Esophagus muscularis mucosa (tissue), 4 donors: ENCODE data around the gene DEPDC4. TPM values are rescaled to one million over a fixed set of nuclear protein-coding genes. Genes with fewer than 3 reads are reported as not detected.
A peak's percentile ranks its signal among the peaks of the same experiment; 100 is the strongest.
"Not testable (repeated sequence)": the region's sequence is repeated elsewhere in the genome, so short reads cannot be mapped to it uniquely, and the experiment has no call there.

Source experiments
- DNase-seq: peaks from one replicate; pipeline ENCODE4 v3.0.0-alpha.2; 2017; ENCODE audit errors: extremely low spot score
- H3K27ac ChIP-seq, 4 donors: fragments of 200-600 bp; sonication (generic); replicated peaks in 1 of 4; 1 replicate in 3 of 4; 2 replicates in 1 of 4; pipeline ENCODE4 v1.5.1; 2016 to 2019; ENCODE audit warnings: mild to moderate bottlenecking in 1 of 4
- H3K27me3 ChIP-seq, 4 donors: fragments of 200-600 bp; sonication (generic); one replicate each; pipeline versions ENCODE4 v1.5.1 to v1.6.0; 2016 to 2019
- H3K36me3 ChIP-seq, 4 donors: fragments of 200-600 bp; sonication (generic); one replicate each; pipeline ENCODE4 v1.5.1; 2016 to 2019
- H3K4me1 ChIP-seq, 4 donors: fragments of 200-600 bp; sonication (generic); one replicate each; pipeline ENCODE4 v1.5.1; 2016 to 2019
- H3K4me3 ChIP-seq, 4 donors: fragments of 200-600 bp; sonication (generic); 1 replicate in 2 of 4; 2 replicates in 2 of 4; pipeline ENCODE4 v1.5.1; 2016 to 2019; ENCODE audit warnings: mild to moderate bottlenecking in 4 of 4, moderate library complexity in 1 of 4
- H3K9me3 ChIP-seq, 4 donors: fragments of 200-600 bp; sonication (generic); 1 replicate in 3 of 4; 2 replicates in 1 of 4; pipeline ENCODE4 v1.5.1; 2016 to 2019
- CTCF ChIP-seq, 3 experiments: fragments of 200-600 bp in 2 of 3; fragments of 450-650 bp in 1 of 3; sonication (generic) in 2 of 3; IDR thresholded peaks; one replicate each; pipeline ENCODE4 v1.5.1; 2017 to 2019; ENCODE audit warnings: antibody characterized with exemption in 3 of 3, mild to moderate bottlenecking in 2 of 3, moderate library complexity in 1 of 3
- EP300 ChIP-seq: sonication (generic); formaldehyde crosslinking; IDR thresholded peaks from one replicate; pipeline ENCODE4 v1.6.1; 2017; ENCODE audit warnings: antibody characterized with exemption
- POLR2A ChIP-seq: fragments of 450-650 bp; IDR thresholded peaks from one replicate; pipeline ENCODE4 v1.6.1; 2017; ENCODE audit warnings: antibody characterized with exemption, moderate library complexity, mild to moderate bottlenecking, low read depth
- POLR2AphosphoS5 ChIP-seq, 2 donors: sonication (generic); formaldehyde crosslinking; IDR thresholded peaks; one replicate each; pipeline ENCODE4 v1.6.1; 2017; ENCODE audit warnings: antibody characterized with exemption in 2 of 2
- WGBS: methylation state at CpG from one replicate; pipeline ENCODE4 v1.1.5; 2018; 5-methylcytosine and 5-hydroxymethylcytosine counted together
- intact Hi-C: fragments of 100-400 bp; cut with DNase I; formaldehyde crosslinking; loops from one replicate; pipeline ENCODE4 v1.15.1; 2023
- total RNA-seq, 4 donors: library from RNA; depleted of rRNA; stranded (reverse); fragments of >200 nt; gene quantifications; one replicate each; pipeline versions ENCODE4 v1.1.0 to v1.2.1, GENCODE V29; 2016

DEPDC4 gene
- total RNA-seq, 4 donors from 2014 or later, result 0.34 to 0.50 TPM; not detected in 2

GRCh38 chr12:100238801-100239200 is 28.1 kb downstream of the DEPDC4 start:
- no peak for TF ChIP-seq CTCF (IDR thresholded peaks at IDR 0.05)
- TF ChIP-seq POLR2AphosphoS5 (IDR thresholded peaks at IDR 0.05), result no peak
- TF ChIP-seq EP300, result no peak
- TF ChIP-seq POLR2A, result no peak
- WGBS, result 88% methylated on average over 3 of the region's 3 CpGs
- no peaks in the 10 kb centered on the region for H3K36me3 ChIP-seq
- no peak overlapping the region for H3K4me3 ChIP-seq
- H3K27ac ChIP-seq, result no peak overlapping the region
- H3K4me1 ChIP-seq, result peaks cover 0 to 11% (median 7%) of the 10 kb centered on the region in 4 donors
- no peaks in the 10 kb centered on the region for H3K27me3 ChIP-seq
- intact Hi-C loops, result loop anchor here (10.0 kb wide), 1 partner anchor 106 kb away; no protein-coding TSS in a partner anchor
- no peaks in the 10 kb centered on the region for H3K9me3 ChIP-seq
- no peak for DNase-seq

GRCh38 chr12:100234591-100235304 is 32.1 kb downstream of the DEPDC4 start:
- Histone ChIP-seq H3K9me3 (no peaks in the 10 kb centered on the region), H3K4me3 (no peak overlapping the region), H3K36me3 (no peaks in the 10 kb centered on the region), H3K27ac (peak overlapping the region in 1 of 4 donors; percentile 57), H3K4me1 (peaks cover 0 to 11% (median 7%) of the 10 kb centered on the region in 4 donors), H3K27me3 (no peaks in the 10 kb centered on the region)
- no peak for DNase-seq
- intact Hi-C loops, result loop anchor here (5.0 to 10.0 kb wide), 2 partner anchors 110 to 318 kb away; no protein-coding TSS in a partner anchor
- TF ChIP-seq EP300, result no peak
- no peak for TF ChIP-seq POLR2AphosphoS5 (IDR thresholded peaks at IDR 0.05)
- TF ChIP-seq CTCF (IDR thresholded peaks at IDR 0.05), result peak; percentile 65 to 83 (median 68)
- no peak for TF ChIP-seq POLR2A
- 27% methylated on average over 7 of the region's 7 CpGs for WGBS

GRCh38 chr12:100234166-100234565 is 32.7 kb downstream of the DEPDC4 start:
- peak overlapping the region in 1 of 4 donors; percentile 57 for H3K27ac ChIP-seq
- no peak for DNase-seq
- H3K36me3 ChIP-seq, result no peaks in the 10 kb centered on the region
- H3K9me3 ChIP-seq, result no peaks in the 10 kb centered on the region
- 39% methylated on average over 3 of the region's 3 CpGs for WGBS
- H3K4me1 ChIP-seq, result peaks cover 0 to 11% (median 7%) of the 10 kb centered on the region in 4 donors
- intact Hi-C loops, result loop anchor here (5.0 to 10.0 kb wide), 2 partner anchors 111 to 318 kb away; no protein-coding TSS in a partner anchor
- TF ChIP-seq EP300, result no peak
- no peak for TF ChIP-seq POLR2AphosphoS5 (IDR thresholded peaks at IDR 0.05)
- no peak for TF ChIP-seq CTCF (IDR thresholded peaks at IDR 0.05)
- no peak for TF ChIP-seq POLR2A
- no peaks in the 10 kb centered on the region for H3K27me3 ChIP-seq
- H3K4me3 ChIP-seq, result no peak overlapping the region

GRCh38 chr12:100231873-100232272 is 35.0 kb downstream of the DEPDC4 start:
- 75% methylated on average over 3 of the region's 3 CpGs for WGBS
- intact Hi-C loops, result loop anchor here (5.0 to 10.0 kb wide), 2 partner anchors 113 to 320 kb away; no protein-coding TSS in a partner anchor

GRCh38 chr12:100229876-100230275 is 37.0 kb downstream of the DEPDC4 start:
- intact Hi-C loops, result loop anchor here (5.0 to 10.0 kb wide), 2 partner anchors 115 to 322 kb away; no protein-coding TSS in a partner anchor
- Histone ChIP-seq H3K27me3 (no peaks in the 10 kb centered on the region), H3K4me1 (peaks cover 0 to 10% (median 7%) of the 10 kb centered on the region in 4 donors), H3K27ac (no peak overlapping the region), H3K9me3 (no peaks in the 10 kb centered on the region), H3K4me3 (no peak overlapping the region), H3K36me3 (peaks cover 8 to 14% (median 11%) of the 10 kb centered on the region in 4 donors)
- WGBS, result 86% methylated on average over 4 of the region's 4 CpGs
- DNase-seq, result no peak
- no peak for TF ChIP-seq CTCF (IDR thresholded peaks at IDR 0.05)
- TF ChIP-seq EP300, result no peak
- no peak for TF ChIP-seq POLR2AphosphoS5 (IDR thresholded peaks at IDR 0.05)
- TF ChIP-seq POLR2A, result no peak

More at GRCh38 chr12:100231873-100232272, 35.0 kb downstream of the DEPDC4 start:
- peaks cover 0 to 11% (median 7%) of the 10 kb centered on the region in 4 donors for H3K4me1 ChIP-seq
- not testable (repeated sequence) for H3K27ac ChIP-seq, H3K36me3 ChIP-seq, H3K4me3 ChIP-seq, DNase-seq, H3K27me3 ChIP-seq, H3K9me3 ChIP-seq
